ENCODE measurements around the gene JHY. TPM values are rescaled to one million over a fixed set of nuclear protein-coding genes. Genes with fewer than 3 reads are reported as not detected.

Gene JHY
- total RNA-seq, 1 experiment from 2014 or later: 0.79 TPM

DNA sequence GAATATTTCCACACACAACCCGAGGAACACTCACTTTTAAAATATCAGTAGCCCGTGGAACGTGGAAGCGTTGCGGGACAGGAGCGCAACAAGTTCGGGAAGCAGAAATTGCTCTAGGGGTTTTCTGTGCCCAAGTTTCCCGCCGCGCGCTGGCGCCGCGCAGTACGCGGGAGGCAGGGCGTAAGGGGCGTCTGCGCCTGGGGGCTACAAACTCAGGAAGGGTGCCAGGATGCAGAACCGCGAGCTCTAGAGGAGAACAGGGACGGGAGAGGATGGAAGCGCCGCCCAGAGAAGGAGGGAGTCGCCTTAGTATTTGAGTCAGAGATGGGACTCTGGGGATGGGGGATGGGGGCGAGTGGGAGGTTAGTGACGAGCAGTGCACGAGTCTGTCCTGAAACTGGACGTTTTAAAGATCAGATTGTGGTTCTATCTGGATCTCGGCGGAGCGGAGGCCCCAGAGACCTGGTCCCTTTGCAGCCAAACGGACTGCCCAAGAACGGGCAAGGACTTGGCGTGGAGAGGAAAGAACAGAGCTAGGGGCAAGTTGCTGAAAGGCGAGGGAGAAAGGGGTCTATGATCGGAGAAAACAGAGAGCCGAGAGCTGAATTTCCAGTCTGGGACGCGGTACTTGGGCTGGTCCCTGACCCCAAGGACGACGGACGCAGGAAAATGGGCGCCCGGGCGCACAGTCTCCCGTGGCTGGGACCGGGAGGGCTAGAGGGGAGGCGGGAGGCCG, 94.3 kb downstream of the JHY start:
- H2BK12ac ChIP-seq (ENCODE audit: insufficient read length, low read depth, low read length): no peak overlapping the region
- no peaks in the 10 kb centered on the region; the same call in 1 of the 2 replicates for H3K4me1 ChIP-seq (ENCODE audit: insufficient read depth, low read length)
- no peak overlapping the region for H3K4ac ChIP-seq (ENCODE audit: low read depth, low read length)
- H3T11ph ChIP-seq (ENCODE audit: low read length): no peak overlapping the region
- Mint-ChIP-seq H3K27ac (peak overlapping the region in 1 of 3 experiments; percentile 25; a peak in 1 of 7 replicates), H3K9me3 (peaks cover 5% of the 10 kb centered on the region in 2 experiments), H3K27me3 (ENCODE audit: low read depth) (peaks cover 100% of the 10 kb centered on the region), H3K4me1 (peaks cover 35 to 40% of the 10 kb centered on the region in 2 experiments), H3K4me3 (peak overlapping the region; percentile 75 to 83), H3K36me3 (ENCODE audit: insufficient read depth in 1 of 3, low read depth in 3 of 3) (no peaks in the 10 kb centered on the region; a peak in 1 of 7 replicates)
- H3K27me3 ChIP-seq (ENCODE audit: insufficient read depth, low read length): peaks cover 81% of the 10 kb centered on the region
- H3K23ac ChIP-seq (ENCODE audit: insufficient read length, low read depth, low read length): no peak overlapping the region
- H2BK120ac ChIP-seq (ENCODE audit: low read depth, low read length, poor library complexity, severe bottlenecking): no peak overlapping the region
- H3K9ac ChIP-seq (ENCODE audit: extremely low read depth, insufficient read length, low read length): no peak overlapping the region
- H3K4me2 ChIP-seq (ENCODE audit: insufficient read depth, insufficient read length, low read length): peak overlapping the region; percentile 81
- no peaks in the 10 kb centered on the region for H3K79me1 ChIP-seq (ENCODE audit: insufficient read depth, low read depth, low read length, poor library complexity, severe bottlenecking)
- no peak overlapping the region for H2AK5ac ChIP-seq (ENCODE audit: insufficient read length, low read length)
- DNase-seq: peak; percentile 68
- H3K9me3 ChIP-seq (ENCODE audit: control insufficient read depth, low read depth, low read length): no peaks in the 10 kb centered on the region
- H4K8ac ChIP-seq (replicated peaks; ENCODE audit: insufficient read length, low read depth, low read length): no peak overlapping the region
- peaks cover 12% of the 10 kb centered on the region for H3K23me2 ChIP-seq (ENCODE audit: insufficient read length, low read depth, low read length, poor library complexity, severe bottlenecking)
- TF ChIP-seq, protein P1, sequence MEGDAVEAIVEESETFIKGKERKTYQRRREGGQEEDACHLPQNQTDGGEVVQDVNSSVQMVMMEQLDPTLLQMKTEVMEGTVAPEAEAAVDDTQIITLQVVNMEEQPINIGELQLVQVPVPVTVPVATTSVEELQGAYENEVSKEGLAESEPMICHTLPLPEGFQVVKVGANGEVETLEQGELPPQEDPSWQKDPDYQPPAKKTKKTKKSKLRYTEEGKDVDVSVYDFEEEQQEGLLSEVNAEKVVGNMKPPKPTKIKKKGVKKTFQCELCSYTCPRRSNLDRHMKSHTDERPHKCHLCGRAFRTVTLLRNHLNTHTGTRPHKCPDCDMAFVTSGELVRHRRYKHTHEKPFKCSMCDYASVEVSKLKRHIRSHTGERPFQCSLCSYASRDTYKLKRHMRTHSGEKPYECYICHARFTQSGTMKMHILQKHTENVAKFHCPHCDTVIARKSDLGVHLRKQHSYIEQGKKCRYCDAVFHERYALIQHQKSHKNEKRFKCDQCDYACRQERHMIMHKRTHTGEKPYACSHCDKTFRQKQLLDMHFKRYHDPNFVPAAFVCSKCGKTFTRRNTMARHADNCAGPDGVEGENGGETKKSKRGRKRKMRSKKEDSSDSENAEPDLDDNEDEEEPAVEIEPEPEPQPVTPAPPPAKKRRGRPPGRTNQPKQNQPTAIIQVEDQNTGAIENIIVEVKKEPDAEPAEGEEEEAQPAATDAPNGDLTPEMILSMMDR (conservative IDR thresholded peaks at IDR 0.05): no peak
- no peaks in the 10 kb centered on the region for H4K20me1 ChIP-seq (ENCODE audit: control insufficient read depth, insufficient read depth, insufficient read length)
- H4K5ac ChIP-seq (ENCODE audit: insufficient read length, low read depth, low read length): no peak overlapping the region
- H3K79me2 ChIP-seq (ENCODE audit: insufficient read depth, low read length): no peaks in the 10 kb centered on the region
- no peak overlapping the region for H3K14ac ChIP-seq (ENCODE audit: insufficient read depth, low read length)
- no peak overlapping the region for H2BK20ac ChIP-seq (ENCODE audit: low read depth, low read length, poor library complexity, severe bottlenecking)
- H2BK15ac ChIP-seq (ENCODE audit: low read depth, low read length): no peak overlapping the region
- no peak overlapping the region for H2BK5ac ChIP-seq (ENCODE audit: insufficient read length, low read length)
- no peak overlapping the region for H3K56ac ChIP-seq (ENCODE audit: insufficient read length, low read depth, low read length)
- no peak overlapping the region for H4K91ac ChIP-seq (ENCODE audit: insufficient read length, low read depth, low read length)
- H3K27ac ChIP-seq (ENCODE audit: insufficient read length, low read depth, low read length): no peak overlapping the region
- H3K18ac ChIP-seq (ENCODE audit: insufficient read length, low read depth, low read length): no peak overlapping the region
- no CpG with 5 or more reads among the region's 50 CpGs for WGBS (ENCODE audit: extremely low coverage, insufficient read length, low lambda C conversion rate)
- H2AFZ ChIP-seq (ENCODE audit: low read length): no peak overlapping the region
